ENCODE results near the gene PIP5K1A.
"Not testable (repeated sequence)": the region's sequence is repeated elsewhere in the genome, so short reads cannot be mapped to it uniquely, and the experiment has no call there.

Gene PIP5K1A

GRCh38 chr1:151199873-151200581 lies 1.7 kb downstream of the PIP5K1A start:
- peaks cover 46% of the 10 kb centered on the region for H3K4me1 ChIP-seq (ENCODE audit: low read depth, poor library complexity, severe bottlenecking)
- peak overlapping the region; percentile 75 for H3K4me2 ChIP-seq
- H2AFZ ChIP-seq (ENCODE audit: low read depth) = no peak overlapping the region
- no peak overlapping the region for H3K27ac ChIP-seq
- TF ChIP-seq CTCF (conservative IDR thresholded peaks at IDR 0.05; ENCODE audit: low read depth, low read length) = no peak
- peaks cover 5% of the 10 kb centered on the region; the same call in 1 of the 2 replicates for H3K36me3 ChIP-seq (ENCODE audit: insufficient read depth)
- no peaks in the 10 kb centered on the region; the same call in 1 of the 2 replicates for H3K27me3 ChIP-seq (ENCODE audit: insufficient read depth, low read depth)
- peak overlapping the region; percentile 84; the same call in 1 of the 2 replicates for H3K9ac ChIP-seq
- H4K20me1 ChIP-seq (ENCODE audit: insufficient read depth) = peaks cover 7% of the 10 kb centered on the region; the same call in 1 of the 2 replicates
- peaks cover 66% of the 10 kb centered on the region for H3K79me2 ChIP-seq (ENCODE audit: insufficient read depth, low read depth)
- H3K4me3 ChIP-seq (IDR thresholded peaks at IDR 0.05; ENCODE audit: insufficient read depth, low read depth, low read length) = peak overlapping the region; percentile 100

GRCh38 chr1:151205381-151205965 lies 7.1 kb downstream of the PIP5K1A start:
- H3K27ac ChIP-seq; H3K9ac ChIP-seq; H3K4me2 ChIP-seq; H3K27me3 ChIP-seq (ENCODE audit: insufficient read depth, low read depth); H2AFZ ChIP-seq (ENCODE audit: low read depth); H3K4me3 ChIP-seq (IDR thresholded peaks at IDR 0.05; ENCODE audit: insufficient read depth, low read depth, low read length); H4K20me1 ChIP-seq (ENCODE audit: insufficient read depth): not testable (repeated sequence)
- Histone ChIP-seq H3K4me1 (ENCODE audit: low read depth, poor library complexity, severe bottlenecking) (peaks cover 21% of the 10 kb centered on the region), H3K79me2 (ENCODE audit: insufficient read depth, low read depth) (peaks cover 99% of the 10 kb centered on the region), H3K36me3 (ENCODE audit: insufficient read depth) (peaks cover 23% of the 10 kb centered on the region; the same call in 1 of the 2 replicates)

- Histone ChIP-seq H4K20me1 (ENCODE audit: insufficient read depth) (peaks cover 17% of the 10 kb centered on the region; the same call in 1 of the 2 replicates), H3K79me2 (ENCODE audit: insufficient read depth, low read depth) (peaks cover 98% of the 10 kb centered on the region)
Observed at GRCh38 chr1:151210830-151211229, 12.5 kb downstream of the PIP5K1A start.

GRCh38 chr1:151211972-151212705 lies 13.8 kb downstream of the PIP5K1A start:
- no peak for TF ChIP-seq CTCF (conservative IDR thresholded peaks at IDR 0.05; ENCODE audit: low read depth, low read length)
- Histone ChIP-seq H3K4me1 (ENCODE audit: low read depth, poor library complexity, severe bottlenecking) (peaks cover 23% of the 10 kb centered on the region), H2AFZ (ENCODE audit: low read depth) (no peak overlapping the region), H3K36me3 (ENCODE audit: insufficient read depth) (peaks cover 22% of the 10 kb centered on the region; the same call in 1 of the 2 replicates), H4K20me1 (ENCODE audit: insufficient read depth) (peaks cover 17% of the 10 kb centered on the region; the same call in 1 of the 2 replicates), H3K9ac (no peak overlapping the region), H3K79me2 (ENCODE audit: insufficient read depth, low read depth) (peaks cover 98% of the 10 kb centered on the region), H3K4me2 (no peak overlapping the region), H3K27me3 (ENCODE audit: insufficient read depth, low read depth) (no peaks in the 10 kb centered on the region), H3K4me3 (IDR thresholded peaks at IDR 0.05; ENCODE audit: insufficient read depth, low read depth, low read length) (no peak overlapping the region), H3K27ac (no peak overlapping the region)

More at GRCh38 chr1:151210830-151211229, 12.5 kb downstream of the PIP5K1A start:
- Histone ChIP-seq H2AFZ (ENCODE audit: low read depth) (no peak overlapping the region), H3K4me3 (IDR thresholded peaks at IDR 0.05; ENCODE audit: insufficient read depth, low read depth, low read length) (no peak overlapping the region), H3K27me3 (ENCODE audit: insufficient read depth, low read depth) (no peaks in the 10 kb centered on the region), H3K9ac (no peak overlapping the region), H3K27ac (no peak overlapping the region), H3K4me1 (ENCODE audit: low read depth, poor library complexity, severe bottlenecking) (peaks cover 12% of the 10 kb centered on the region), H3K4me2 (no peak overlapping the region), H3K36me3 (ENCODE audit: insufficient read depth) (peaks cover 30% of the 10 kb centered on the region; the same call in 1 of the 2 replicates)
- TF ChIP-seq CTCF (conservative IDR thresholded peaks at IDR 0.05; ENCODE audit: low read depth, low read length) = no peak
